NCI-H128 (cell line): ENCODE results near the gene CYB561D1.

Experiments
- DNase-seq: peaks from one replicate; lab custom pipeline; 2025; ENCODE audit not compliant: unreplicated experiment; lab: John Stamatoyannopoulos, UW

Gene CYB561D1

GRCh38 chr1:109479901-109480300, 14.0 kb upstream of the CYB561D1 start:
- no peak for DNase-seq

GRCh38 chr1:109481646-109482045, 12.2 kb upstream of the CYB561D1 start:
- DNase-seq, result no peak

- DNase-seq, result no peak
Measured at GRCh38 chr1:109482242-109482641, 11.7 kb upstream of the CYB561D1 start.

GRCh38 chr1:109482791-109483671, 10.9 kb upstream of the CYB561D1 start:
- DNase-seq, result no peak

GRCh38 chr1:109483672-109484518, 10.0 kb upstream of the CYB561D1 start, which contains the start of gene ATXN7L2:
TSS of gene ATXN7L2 (plus strand) at chr1:109483905. CDS start at chr1:109483954, 49 bp downstream.
- DNase-seq, result peak; percentile 69

GRCh38 chr1:109484519-109484975, 9.3 kb upstream of the CYB561D1 start:
- no peak for DNase-seq

- no peak for DNase-seq
Measured at GRCh38 chr1:109485001-109485400, 8.9 kb upstream of the CYB561D1 start.

- no peak for DNase-seq
Measured at GRCh38 chr1:109487261-109487660, 6.6 kb upstream of the CYB561D1 start.

- no peak for DNase-seq
Measured at GRCh38 chr1:109488201-109488600, 5.7 kb upstream of the CYB561D1 start.

GRCh38 chr1:109488696-109489095, 5.2 kb upstream of the CYB561D1 start:
- DNase-seq, result no peak

- peak; percentile 43 for DNase-seq
Measured at GRCh38 chr1:109490029-109490933, 3.6 kb upstream of the CYB561D1 start.

GRCh38 chr1:109490934-109491302, 3.0 kb upstream of the CYB561D1 start:
- DNase-seq, result no peak

GRCh38 chr1:109491372-109491771, 2.5 kb upstream of the CYB561D1 start:
- no peak for DNase-seq

GRCh38 chr1:109492779-109493178, 1.1 kb upstream of the CYB561D1 start:
- DNase-seq, result no peak

- no peak for DNase-seq
Measured at GRCh38 chr1:109493227-109493626, 667 bp upstream of the CYB561D1 start.

GRCh38 chr1:109495738-109496137, 1.8 kb downstream of the CYB561D1 start:
- DNase-seq, result no peak

GRCh38 chr1:109497449-109498160, 3.7 kb downstream of the CYB561D1 start:
- no peak for DNase-seq

GRCh38 chr1:109498161-109498801, 4.4 kb downstream of the CYB561D1 start:
- DNase-seq, result no peak

GRCh38 chr1:109499081-109499480, 5.2 kb downstream of the CYB561D1 start:
- no peak for DNase-seq
